HG02981 (cell line): ENCODE data around the gene FOXE1.

Source experiments
- ATAC-seq: cut with Tn5 transposase; IDR thresholded peaks from one replicate; pipeline ENCODE4 v1.9.1; 2021; ENCODE audit warnings: mild to moderate bottlenecking, moderate library complexity; ENCODE audit not compliant: unreplicated experiment

The FOXE1 gene

DNA sequence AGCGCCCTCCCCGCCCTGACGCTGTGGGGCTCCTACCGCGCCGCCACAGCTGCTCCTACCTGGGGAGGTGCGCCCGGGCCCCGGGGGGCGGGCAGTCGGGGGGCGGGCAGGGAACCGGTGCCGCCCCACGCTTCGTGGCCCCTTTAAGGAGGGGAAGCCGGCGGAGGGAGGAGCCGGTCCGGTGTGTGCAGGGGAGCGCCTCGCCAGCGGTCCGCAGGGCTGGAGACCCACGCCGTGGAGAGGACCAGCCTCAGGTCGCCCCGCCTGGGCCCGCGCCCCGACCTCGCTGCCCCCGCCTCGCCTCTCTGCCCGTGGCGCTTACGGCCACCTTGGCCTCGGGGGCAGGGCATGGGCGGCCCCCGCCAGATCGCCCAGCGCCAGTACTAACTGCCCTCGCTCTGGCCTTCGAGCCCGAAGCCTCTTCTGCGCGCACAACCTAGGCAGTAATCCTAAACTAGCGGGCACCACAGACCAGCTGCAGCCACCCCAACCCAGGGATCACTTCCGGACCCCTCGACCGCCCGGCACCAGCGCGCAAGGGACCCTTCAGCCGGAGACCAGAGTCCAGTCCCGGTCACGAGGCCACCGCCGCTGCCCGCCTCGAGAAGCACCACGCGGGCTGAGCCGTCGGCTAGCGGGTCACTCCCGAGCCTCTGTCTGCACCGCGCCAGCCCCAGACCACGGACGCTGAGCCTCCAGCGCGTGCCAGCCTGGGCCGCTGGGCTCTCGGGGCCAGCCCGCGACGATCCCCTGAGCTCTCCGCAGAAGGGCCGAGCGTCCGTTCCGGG, at the start of gene FOXE1:
Gene FOXE1, plus strand, starts transcription at position 171 of the 788 bp plus-strand sequence. CDS start 689 bp downstream, outside the sequence.
- ATAC-seq = no peak

DNA sequence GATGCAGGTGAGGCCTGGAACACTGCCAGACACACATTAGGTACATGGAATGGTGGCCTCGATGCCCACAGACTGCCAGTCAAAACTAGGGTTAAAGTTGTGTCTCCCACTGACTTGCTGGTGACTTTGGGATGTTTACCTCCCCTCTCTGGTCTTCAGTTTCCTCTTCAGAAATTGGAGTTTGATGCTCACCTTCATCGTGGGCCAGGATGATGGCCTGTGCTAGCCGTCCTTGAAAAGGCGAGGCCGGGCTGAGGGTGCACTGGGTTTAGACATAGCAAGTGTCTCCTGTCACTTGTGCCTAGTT, 49.0 kb upstream of the FOXE1 start:
- ATAC-seq = no peak

DNA sequence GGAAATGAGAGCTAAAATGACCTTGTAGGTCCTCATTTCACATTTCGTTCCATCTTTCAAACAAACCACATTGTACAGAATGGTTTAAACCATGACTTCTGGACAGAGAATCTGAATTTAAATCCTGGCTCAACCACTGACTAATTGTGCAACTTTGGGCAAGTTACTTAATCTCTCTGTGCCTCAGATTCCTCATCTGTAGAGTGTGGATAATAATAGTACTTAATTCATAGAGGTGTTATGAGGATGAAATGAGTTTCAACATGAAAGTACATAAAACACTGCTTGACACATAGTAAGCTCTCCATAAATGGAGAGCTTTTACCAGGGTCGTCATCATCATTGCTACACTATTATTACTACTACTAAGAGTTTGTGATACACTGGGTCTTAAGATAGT, 46.3 kb upstream of the FOXE1 start:
- ATAC-seq = no peak

DNA sequence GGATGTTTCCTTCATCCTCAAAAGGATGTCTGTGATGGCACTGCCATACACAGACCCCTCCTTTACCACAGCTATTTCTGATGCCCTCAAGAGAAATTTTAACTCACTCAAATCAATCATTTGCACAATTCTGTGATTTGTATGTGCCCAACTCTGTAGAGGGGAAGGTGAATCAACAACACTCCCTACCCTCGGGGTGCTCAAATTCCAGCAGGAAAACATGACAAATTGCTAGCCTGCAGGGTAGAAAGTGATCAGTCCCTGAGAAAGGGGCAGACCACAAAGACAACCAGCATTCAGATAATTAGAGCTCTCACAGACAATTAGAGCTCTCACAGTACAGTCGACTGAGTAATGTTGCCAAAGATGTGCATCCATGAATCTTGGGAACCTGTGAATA, 45.3 kb upstream of the FOXE1 start:
- ATAC-seq = no peak

DNA sequence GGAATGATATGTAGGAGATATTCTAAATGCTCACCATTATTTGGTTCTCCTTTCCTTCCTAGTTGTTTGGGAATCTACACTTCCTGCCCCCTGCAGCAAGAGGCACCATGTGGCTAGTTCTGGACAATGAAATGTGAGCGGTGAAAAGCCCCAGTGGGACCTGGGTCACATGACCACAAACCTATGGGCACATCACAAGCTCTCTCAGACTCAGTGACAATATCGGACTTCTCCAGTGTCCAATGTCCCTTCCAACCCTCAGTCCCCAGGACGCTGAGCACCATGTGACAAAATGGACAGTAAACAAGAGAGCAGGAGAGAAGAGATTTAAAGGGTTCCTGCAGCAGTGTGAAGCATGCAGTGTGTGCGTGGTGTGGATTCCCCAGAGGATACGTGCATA, 44.6 kb upstream of the FOXE1 start:
- ATAC-seq = no peak

DNA sequence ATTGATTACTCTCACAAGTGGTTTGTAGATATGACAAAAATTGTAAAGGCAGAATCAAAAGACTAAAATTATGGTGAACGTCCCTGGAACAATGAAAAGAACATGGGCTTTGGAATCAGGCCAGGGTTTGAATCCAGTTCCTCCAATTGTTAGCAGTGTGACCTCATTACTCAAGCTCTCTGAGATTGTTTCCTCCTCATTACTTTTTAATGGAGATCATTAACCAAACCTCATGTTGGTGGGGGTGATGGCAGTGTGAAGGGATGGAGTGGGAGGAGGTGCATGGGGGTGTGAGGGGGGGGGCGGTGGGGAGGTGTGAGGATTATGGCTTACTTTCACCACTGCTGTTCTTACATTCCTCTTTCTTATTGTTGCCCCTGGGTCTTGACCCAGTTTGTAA, 44.1 kb upstream of the FOXE1 start:
- no peak for ATAC-seq

DNA sequence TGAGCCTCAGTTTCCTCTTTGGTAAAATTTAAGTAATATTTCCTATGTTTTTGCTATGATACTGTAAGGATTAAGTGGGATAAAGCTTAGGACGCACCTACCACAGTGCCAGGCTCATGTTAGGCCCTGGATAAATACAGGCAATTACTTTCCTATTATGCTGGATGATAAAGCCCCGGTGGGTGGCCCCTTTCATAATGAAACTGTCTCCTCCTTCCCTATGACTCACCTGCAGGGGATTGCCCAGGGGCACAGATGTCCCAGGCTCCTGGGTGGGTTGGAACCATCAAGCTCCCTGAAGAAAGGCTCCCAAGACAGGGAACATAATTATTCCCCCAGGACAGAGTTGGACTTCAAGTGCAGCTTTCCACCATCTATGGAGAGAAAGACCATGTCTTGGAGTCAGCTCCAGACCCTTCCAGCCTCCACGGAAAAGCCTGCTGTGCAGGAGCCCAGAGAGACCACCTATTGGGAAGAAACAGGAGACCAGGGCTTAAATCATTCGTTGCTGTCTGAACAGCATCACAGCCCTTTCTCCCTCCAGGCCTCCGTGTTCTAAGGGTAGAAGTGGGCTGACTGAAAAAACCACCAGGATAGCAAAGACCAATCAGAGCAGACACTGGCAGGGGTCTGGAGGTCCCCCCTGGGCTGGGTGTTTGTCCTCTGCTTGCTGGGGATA, 43.2 kb upstream of the FOXE1 start:
- no peak for ATAC-seq

DNA sequence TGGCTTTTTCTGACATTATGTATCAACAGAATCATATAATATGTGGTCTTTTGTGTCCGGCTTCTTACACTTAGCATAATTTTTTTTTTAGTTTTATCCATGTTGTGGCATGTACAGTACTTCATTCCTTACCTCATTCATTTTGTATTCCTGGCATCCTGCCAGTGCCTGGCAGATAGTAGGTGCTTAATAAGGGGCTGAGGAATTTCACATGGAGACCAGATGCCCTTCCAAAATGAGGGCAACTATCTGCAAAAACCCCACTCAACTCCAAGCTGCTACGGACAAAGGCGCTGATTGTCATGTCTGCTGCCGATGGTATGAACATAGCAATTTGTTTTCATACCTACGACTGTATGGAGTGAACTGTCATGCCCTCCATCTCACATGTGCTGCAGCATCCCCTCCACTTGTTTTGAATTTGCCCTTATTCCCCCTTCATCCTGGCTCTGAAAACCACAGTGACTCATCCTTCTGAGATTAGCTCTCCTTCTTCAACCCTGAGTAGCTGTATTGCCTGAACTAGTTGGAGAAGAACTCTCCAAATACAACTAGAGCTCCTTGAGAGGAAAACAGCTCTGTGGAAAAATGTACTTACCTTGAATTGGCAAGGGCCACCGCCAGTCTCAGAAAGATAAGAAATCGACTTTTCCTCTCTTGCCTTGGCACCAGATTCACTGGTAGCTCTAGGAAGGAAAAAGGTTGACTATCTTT, 41.3 kb upstream of the FOXE1 start:
- no peak for ATAC-seq

DNA sequence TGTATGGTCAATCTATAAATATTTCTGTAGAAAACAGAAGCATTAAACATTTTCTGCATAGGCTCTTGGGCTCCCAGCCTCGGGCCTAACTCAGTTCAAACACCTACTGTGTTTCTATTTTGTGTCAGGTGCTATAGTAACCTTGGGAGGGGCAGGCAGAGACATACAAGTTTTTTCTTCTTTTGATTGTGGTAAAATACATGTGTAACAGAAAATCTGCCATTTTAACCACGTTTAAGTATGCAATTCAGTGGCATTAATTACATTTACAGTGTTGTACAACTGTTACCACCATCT, 40.8 kb upstream of the FOXE1 start:
- no peak for ATAC-seq

DNA sequence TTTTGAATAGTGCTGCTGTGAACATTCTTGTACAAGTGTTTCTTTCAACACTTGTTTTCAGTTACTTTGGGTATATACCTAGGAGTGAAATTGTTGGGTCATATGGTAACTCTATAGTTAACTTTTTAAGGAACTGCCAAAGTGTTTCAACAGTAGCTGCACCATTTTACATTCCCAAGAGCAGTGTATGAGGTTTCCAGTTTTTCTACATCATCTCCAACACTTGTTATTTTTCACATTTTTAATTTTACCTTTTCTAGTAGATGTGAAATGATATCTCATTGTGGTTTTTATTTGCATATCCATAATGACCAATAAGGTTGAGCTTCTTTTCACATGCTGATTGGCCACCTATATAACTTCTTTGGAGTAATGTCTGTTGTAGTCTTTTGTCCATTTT, 40.0 kb upstream of the FOXE1 start:
- no peak for ATAC-seq

DNA sequence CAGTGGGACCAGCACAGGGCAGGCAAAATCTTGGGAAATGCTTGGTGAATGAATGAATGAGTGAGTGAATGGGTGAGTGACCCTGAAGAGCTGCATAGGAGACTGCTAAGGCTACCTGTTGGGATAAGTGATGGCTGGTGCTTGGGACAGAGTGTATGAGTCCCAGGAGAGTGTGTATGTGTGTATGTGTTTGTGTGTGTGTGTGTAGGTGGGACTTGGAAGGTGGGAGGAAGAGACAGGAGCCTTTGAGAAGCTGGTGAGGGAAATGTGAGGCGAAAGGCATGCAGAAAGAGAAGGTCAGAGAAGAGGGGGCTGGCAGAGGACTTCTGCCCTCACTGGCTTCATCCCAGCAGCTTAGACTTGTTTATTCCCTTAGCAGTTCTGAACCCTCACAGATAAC, 33.3 kb upstream of the FOXE1 start:
- no peak for ATAC-seq

DNA sequence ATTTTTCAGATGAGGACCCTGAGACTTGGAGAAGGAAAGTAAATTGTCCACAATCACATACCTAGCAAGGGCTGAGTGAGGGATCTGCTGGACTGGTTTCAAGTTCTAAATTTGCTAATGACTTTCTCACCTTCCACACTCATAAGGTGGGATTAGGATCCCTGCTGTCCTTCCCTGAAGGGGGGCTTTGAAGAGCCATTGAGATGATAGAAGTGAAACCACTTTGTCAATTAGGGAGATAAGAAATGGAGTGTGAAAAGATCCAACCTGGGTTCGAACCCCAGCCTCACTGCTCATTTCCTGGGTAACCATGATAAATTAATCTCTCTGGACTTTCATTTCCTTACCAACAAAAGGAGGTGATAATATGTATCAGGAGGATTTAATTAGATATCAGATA, 32.7 kb upstream of the FOXE1 start:
- ATAC-seq = no peak

DNA sequence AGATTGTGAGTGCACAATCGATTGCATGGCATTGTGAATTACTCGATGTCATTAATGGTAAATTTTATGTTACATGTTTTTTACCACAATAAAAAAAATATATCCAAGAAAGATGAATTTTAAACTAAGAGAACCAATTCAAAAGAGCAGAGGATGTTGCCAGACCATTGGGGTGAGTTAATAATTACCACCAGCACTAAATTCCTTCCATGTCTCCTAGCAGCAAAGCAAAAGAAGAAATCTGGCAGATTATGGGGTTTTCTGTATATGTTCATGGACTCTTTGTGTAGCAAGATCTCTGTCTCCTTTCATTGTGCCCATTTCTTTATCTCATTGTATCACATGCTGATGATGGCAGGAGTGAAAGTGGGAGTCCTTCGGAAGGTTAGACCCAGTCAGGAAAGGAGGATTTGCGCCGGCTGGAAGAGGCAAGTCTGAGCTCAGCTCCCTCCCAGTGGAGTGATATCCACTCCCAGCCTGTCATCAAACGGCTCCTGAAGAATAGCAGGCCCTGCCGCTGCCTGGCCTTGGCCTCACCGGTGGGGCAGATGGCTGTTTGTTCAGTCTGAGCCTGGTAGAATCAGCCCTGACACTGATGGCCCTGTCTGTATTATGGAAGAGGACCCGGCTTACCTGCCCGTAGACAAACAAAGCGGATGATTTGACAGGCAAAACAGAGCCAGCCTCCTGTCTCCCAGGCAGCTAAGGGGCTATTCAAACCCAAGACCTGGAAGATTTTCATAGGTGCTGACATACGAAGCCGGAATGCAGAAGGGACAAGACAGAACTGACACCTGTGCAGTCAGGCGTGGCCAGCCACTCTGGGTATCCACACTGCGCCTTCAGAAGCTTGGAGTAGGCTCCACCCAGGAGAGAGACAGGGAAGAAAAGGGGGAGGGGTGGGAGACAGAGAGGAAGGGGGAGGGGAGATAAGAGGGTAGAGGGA, 21.9 kb upstream of the FOXE1 start:
- no peak for ATAC-seq

DNA sequence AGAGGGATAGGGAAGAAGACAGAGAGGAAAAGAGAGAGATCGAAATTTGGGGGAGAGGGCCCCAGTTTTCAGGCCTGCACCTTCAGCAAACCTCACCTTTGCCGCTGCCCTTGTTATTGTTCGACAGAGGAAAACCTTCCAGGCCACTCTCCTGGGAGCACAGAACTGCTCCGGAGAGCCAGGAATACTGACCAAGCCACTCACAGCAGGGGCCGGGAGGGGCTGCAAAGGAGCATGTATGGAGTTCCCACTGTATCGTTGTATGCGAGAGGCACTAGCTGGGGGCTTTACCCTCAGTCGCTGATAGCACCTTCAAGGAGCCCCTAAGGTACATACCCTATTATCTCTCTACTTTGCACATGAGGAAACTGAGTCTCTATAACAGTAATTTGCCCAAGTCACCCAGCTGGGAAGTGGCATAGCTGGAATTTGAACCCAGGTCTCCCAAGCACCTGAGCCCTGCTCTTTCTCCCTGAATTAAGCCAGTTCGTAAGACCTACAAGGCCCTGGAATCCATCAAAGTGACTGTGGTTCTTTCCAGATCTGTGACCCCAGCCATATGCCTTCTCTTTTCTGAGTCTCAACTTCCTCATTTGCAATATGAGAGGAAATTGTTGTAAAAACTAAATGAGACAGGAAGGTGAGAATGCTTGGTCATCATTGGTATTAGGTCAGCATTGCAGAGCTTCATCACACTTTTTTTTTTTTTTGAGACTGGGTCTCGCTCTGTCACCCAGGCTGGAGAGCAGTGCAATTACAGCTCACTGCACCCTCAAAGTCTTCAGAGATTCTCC, 21.0 kb upstream of the FOXE1 start:
- no peak for ATAC-seq

DNA sequence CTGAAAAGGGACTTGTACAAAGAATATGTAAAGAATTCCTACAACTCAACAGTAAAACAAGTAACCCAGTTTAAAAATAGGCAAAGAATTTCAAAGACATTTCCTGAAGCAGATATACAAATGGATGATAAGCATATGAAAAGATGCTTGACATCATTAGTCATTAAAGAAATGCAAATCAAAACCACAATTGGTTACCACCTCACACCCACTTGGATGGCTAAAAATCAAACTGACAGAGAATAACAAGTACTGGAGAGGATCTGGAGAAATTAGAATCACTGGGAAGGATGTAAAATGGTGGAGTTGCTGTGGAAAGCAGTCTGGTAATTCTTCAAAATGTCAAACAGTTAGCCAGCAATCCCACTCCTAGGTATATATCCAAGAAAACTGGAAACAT, 12.5 kb upstream of the FOXE1 start:
- no peak for ATAC-seq

DNA sequence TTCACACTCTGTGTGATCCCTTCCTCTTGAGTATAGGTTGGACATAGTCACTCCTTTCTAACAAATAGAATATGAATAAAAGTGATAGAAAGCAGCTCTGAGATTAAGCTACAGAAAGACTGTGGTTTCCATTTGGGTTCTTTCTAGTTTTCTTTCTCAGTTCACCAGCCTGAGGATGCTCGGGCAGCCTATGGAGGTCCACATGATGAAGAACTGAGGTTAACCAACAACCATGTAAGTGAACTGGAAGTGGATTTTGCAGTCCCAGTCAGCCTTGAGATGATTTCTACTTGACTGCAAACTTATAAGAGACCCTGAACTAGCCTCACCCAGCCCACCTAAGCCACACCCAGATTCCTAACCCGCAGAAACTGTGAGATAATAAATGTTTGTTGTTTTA, 10.1 kb upstream of the FOXE1 start:
- ATAC-seq = no peak

DNA sequence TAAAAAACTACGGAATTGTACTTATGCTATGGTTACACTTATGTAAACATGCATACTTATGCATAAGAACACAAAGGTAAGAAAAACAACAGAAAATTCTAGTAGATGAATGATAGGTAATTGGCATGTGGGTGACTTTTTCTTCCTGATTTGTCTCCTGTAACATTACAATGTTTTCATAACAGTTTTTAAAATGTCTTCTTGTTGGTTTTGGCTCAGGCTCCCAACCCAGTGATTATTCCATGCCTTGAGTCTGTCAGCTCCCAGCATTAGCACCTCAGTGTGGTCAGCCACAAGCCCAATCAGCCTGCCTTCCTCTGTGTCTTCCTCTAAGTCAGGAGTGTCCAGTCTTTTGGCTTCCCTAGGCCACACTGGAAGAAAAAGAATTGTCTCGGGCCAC, 7.9 kb upstream of the FOXE1 start:
- ATAC-seq = no peak

DNA sequence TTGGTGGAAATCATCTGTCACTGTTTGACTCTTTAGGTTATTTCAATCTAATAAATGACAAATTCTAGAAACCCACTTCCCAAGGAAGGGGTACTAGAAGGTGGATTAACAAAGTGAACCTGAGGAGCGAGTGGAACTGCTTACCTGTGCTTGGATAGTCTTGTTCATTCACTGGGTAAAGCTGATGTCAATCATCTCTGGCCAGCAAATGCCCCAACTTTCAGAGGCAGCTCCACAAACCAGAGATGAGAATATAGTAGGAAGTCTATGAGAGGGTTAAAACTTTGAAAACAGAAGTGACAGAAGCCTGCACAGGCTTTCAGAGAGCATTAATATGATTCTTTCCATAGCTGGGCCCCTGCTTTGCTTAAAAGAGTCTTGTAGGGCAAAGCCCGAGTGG, 7.3 kb upstream of the FOXE1 start:
- no peak for ATAC-seq

DNA sequence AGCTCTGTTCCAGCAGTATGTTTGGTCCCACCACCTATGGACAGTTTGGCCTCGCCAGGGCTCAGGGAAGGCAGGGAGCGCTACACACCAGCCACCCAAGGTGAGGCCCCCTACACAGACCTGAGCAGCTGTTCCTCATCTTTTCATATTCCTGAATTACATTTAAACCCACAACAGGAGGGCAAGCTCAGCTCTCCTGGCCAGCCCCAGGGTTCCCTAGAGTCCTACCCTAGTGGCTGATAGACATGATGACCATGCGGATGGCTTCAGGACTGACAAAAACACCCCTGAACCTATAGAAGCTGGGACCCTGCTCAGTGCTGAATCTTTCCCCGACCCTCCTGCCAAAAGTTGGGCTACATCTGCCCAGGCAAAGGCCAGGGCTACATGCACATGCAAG, 6.7 kb upstream of the FOXE1 start:
- no peak for ATAC-seq

DNA sequence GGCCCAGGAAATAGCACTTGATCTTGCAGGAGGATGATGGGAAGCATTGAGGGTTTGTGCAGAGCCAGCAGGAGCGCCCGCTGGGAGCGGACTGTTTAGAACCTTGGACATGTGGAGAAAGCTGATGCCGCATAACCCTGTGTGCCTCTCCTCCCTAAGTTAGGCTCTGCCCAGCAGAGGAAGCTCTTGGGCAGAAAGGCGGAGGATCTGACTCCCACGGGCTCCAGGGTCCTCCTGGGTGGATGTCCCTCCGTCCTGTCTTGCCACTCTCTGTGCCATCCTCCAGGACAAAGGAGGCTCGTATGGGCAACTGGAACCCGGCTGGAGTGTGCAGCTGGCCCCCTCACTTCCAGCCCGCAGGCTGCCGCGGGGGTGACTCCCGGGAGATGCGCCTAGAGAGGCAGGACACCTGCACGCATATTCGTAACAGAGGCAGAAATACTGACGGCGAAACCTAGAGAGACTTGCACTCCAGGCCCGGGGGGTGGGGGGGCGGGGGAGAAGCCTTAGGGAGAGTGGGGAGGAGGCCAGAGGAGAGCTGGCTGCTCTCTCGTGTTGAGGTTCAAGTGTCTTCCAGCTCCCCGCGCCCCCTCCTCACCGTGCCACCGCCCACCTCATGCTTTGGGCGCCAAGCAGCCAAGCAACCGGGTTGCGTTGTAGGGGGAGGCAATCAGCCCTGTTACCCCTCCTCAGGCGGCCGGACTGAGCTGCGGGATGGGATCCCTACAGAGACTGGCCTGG, 5.4 kb upstream of the FOXE1 start:
- ATAC-seq = no peak
